Suprapubic skin (tissue), 4 donors: ENCODE results near the gene ERCC6. TPM values are rescaled to one million over a fixed set of nuclear protein-coding genes. Genes with fewer than 3 reads are reported as not detected.

Experiments used
- DNase-seq, 2 donors: peaks; one replicate each; pipeline ENCODE4 v3.0.0-alpha.2; 2019; ENCODE audit warnings: low spot score in 2 of 2
- H3K27ac ChIP-seq: fragments of 200-600 bp; sonication (generic); one replicate; pipeline ENCODE4 v1.5.1; 2019
- H3K27me3 ChIP-seq: fragments of 200-600 bp; sonication (generic); one replicate; pipeline ENCODE4 v1.5.1; 2019
- H3K36me3 ChIP-seq: fragments of 200-600 bp; sonication (generic); one replicate; pipeline ENCODE4 v1.5.1; 2019
- H3K4me1 ChIP-seq: fragments of 200-600 bp; sonication (generic); one replicate; pipeline ENCODE4 v1.5.1; 2019
- H3K4me3 ChIP-seq: fragments of 200-600 bp; sonication (generic); one replicate; pipeline ENCODE4 v1.5.1; 2019; ENCODE audit warnings: mild to moderate bottlenecking
- H3K9me3 ChIP-seq: fragments of 200-600 bp; sonication (generic); one replicate; pipeline ENCODE4 v1.5.1; 2019
- CTCF ChIP-seq, 2 donors: fragments of 200-600 bp in 1 of 2; fragments of 450-650 bp in 1 of 2; sonication (generic) in 1 of 2; IDR thresholded peaks; one replicate each; pipeline ENCODE4 v1.5.1; 2016 to 2019; ENCODE audit warnings: antibody characterized with exemption in 2 of 2, mild to moderate bottlenecking in 1 of 2, moderate library complexity in 1 of 2
- EP300 ChIP-seq: sonication (generic); formaldehyde crosslinking; IDR thresholded peaks from one replicate; pipeline ENCODE4 v1.6.1; 2017; ENCODE audit warnings: antibody characterized with exemption
- POLR2A ChIP-seq, 2 donors: fragments of 450-650 bp; IDR thresholded peaks; one replicate each; pipeline ENCODE4 v1.6.1; 2017; ENCODE audit warnings: antibody characterized with exemption in 2 of 2, mild to moderate bottlenecking in 2 of 2, moderate library complexity in 2 of 2
- POLR2AphosphoS5 ChIP-seq, 3 donors: sonication (generic); formaldehyde crosslinking; IDR thresholded peaks; one replicate each; pipeline ENCODE4 v1.6.1; 2017; ENCODE audit warnings: antibody characterized with exemption in 3 of 3
- WGBS: methylation state at CpG from one replicate; pipeline ENCODE4 v1.1.5; 2018; 5-methylcytosine and 5-hydroxymethylcytosine counted together
- total RNA-seq, 4 donors: library from RNA; depleted of rRNA; stranded (reverse); fragments of >200 nt; gene quantifications; one replicate each; pipeline ENCODE4 v1.1.0, GENCODE V29; 2016

The ERCC6 gene
- total RNA-seq, 4 donors from 2014 or later: 20.5 to 37.1 (median 24.4) TPM

DNA sequence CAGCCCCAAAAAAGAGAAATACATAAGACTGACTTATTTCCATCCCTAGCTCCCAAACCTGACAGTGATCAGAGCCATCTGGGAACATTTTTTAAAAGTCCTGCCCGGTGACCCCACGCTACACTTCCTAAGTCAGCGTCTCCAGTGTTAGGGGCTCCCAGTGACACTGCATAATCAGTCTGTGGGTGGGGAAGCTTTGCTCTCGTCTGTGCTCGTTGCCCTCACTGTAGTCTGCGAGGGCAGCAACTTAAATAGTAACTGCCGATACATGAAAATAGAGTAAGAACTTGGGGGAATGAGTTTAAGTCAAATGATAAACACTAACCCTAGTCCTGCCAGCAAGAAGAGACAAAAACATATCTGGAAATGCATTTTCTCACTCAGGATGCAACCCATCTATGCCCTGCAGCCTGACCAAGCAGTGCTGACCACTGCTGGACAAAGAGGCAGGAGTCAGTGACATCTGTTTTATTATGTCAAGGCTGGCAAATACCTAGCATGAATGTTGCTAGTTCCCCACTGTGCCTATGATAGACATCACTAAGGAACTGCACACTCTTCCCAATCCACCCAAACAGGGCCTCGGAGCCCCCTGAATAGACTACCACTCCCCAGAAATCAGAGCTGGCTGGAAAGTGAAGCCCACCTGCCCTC lies 18.7 kb downstream of the ERCC6 start:
- no peak for TF ChIP-seq POLR2A (IDR thresholded peaks at IDR 0.05)
- TF ChIP-seq CTCF (IDR thresholded peaks at IDR 0.05): no peak
- H3K27me3 ChIP-seq: no peaks in the 10 kb centered on the region
- H3K36me3 ChIP-seq: peaks cover 48% of the 10 kb centered on the region
- no peaks in the 10 kb centered on the region for H3K4me1 ChIP-seq
- no peak overlapping the region for H3K27ac ChIP-seq
- H3K9me3 ChIP-seq: no peaks in the 10 kb centered on the region
- WGBS: 73% methylated on average over 8 of the region's 8 CpGs
- no peak for DNase-seq
- no peak overlapping the region for H3K4me3 ChIP-seq

DNA sequence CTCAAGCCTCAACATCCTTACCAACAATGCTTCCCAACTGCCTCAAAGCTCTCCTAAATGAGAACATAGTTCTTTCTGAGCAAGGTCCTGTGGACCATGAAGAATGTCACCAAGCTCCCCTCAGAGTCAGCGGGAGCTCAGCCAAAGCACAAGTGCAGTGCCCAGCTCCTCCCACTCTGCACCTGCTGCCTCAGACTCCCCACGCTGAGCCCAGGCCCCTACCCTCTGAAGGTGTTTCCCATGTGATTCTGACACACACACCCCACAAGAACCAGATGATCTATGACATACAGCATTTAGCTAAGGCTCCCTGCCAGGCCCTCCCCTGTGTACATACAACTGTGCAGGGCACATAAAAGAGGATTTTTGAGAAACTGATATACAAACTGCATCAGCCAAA lies 19.2 kb downstream of the ERCC6 start:
- H3K27ac ChIP-seq: no peak overlapping the region

GRCh38 chr10:49518982-49519578 lies 19.8 kb downstream of the ERCC6 start:
- Histone ChIP-seq H3K4me3 (no peak overlapping the region), H3K4me1 (no peaks in the 10 kb centered on the region), H3K36me3 (peaks cover 39% of the 10 kb centered on the region), H3K9me3 (no peaks in the 10 kb centered on the region), H3K27ac (no peak overlapping the region), H3K27me3 (no peaks in the 10 kb centered on the region)
- DNase-seq: no peak
- no peak for TF ChIP-seq POLR2A (IDR thresholded peaks at IDR 0.05)
- TF ChIP-seq CTCF (IDR thresholded peaks at IDR 0.05): peak; percentile 28 to 45
- WGBS: 64% methylated on average over 3 of the region's 3 CpGs

More for the DNA sequence above, 19.2 kb downstream of the ERCC6 start:
- Histone ChIP-seq H3K9me3 (no peaks in the 10 kb centered on the region), H3K4me1 (no peaks in the 10 kb centered on the region), H3K4me3 (no peak overlapping the region), H3K36me3 (peaks cover 44% of the 10 kb centered on the region), H3K27me3 (no peaks in the 10 kb centered on the region)
- no peak for TF ChIP-seq CTCF (IDR thresholded peaks at IDR 0.05)
- TF ChIP-seq EP300: no peak
- no peak for TF ChIP-seq POLR2A (IDR thresholded peaks at IDR 0.05)
- no peak for TF ChIP-seq POLR2AphosphoS5 (IDR thresholded peaks at IDR 0.05)
- DNase-seq: no peak
- WGBS: 50% methylated on average over 1 of the region's 2 CpGs

DNA sequence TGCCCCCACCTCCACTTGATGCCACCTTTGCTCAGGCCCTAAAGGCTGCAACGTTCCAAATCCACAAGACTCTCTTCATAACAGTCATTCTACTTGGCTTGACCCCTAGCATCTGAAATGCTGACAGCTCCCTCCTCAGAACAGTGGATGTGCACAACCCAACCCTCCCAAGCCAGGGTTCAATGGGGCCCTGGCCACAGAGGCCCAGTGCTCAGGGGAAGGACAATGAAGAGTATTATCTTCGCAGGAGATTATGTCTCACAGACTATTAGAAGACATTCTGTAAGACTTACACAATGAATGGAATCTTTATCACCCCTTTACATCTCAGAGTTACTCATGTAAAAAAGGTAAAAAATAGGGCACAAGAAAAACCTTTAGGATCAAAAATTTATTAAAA lies 20.4 kb downstream of the ERCC6 start:
- DNase-seq: no peak
- 96% methylated on average over 2 of the region's 2 CpGs for WGBS
- H3K27ac ChIP-seq: no peak overlapping the region
- H3K36me3 ChIP-seq: peaks cover 33% of the 10 kb centered on the region
- no peak overlapping the region for H3K4me3 ChIP-seq
- no peak for TF ChIP-seq POLR2A (IDR thresholded peaks at IDR 0.05)
- no peaks in the 10 kb centered on the region for H3K4me1 ChIP-seq
- H3K27me3 ChIP-seq: no peaks in the 10 kb centered on the region
- H3K9me3 ChIP-seq: no peaks in the 10 kb centered on the region

GRCh38 chr10:49516216-49516970 lies 22.5 kb downstream of the ERCC6 start:
- no peaks in the 10 kb centered on the region for H3K4me1 ChIP-seq
- H3K36me3 ChIP-seq: peaks cover 26% of the 10 kb centered on the region
- no peak overlapping the region for H3K27ac ChIP-seq
- H3K4me3 ChIP-seq: no peak overlapping the region
- H3K9me3 ChIP-seq: no peaks in the 10 kb centered on the region
- DNase-seq: no peak
- WGBS: 90% methylated on average over 16 of the region's 16 CpGs
- no peaks in the 10 kb centered on the region for H3K27me3 ChIP-seq
- TF ChIP-seq POLR2AphosphoS5 (IDR thresholded peaks at IDR 0.05) (no peak), CTCF (IDR thresholded peaks at IDR 0.05) (no peak), EP300 (no peak), POLR2A (IDR thresholded peaks at IDR 0.05) (no peak)
